Gastroesophageal sphincter (tissue), 3 donors: ENCODE measurements around the gene ANKRD13D.

ENCODE experiments used
- CTCF ChIP-seq, 4 experiments: fragments of 200-600 bp in 2 of 4; fragments of 450-650 bp in 2 of 4; sonication (generic) in 1 of 4; IDR thresholded peaks; one replicate each; pipeline ENCODE4 v1.5.1; 2017 to 2019; ENCODE audit warnings: antibody characterized with exemption in 4 of 4, mild to moderate bottlenecking in 2 of 4, moderate library complexity in 2 of 4
- EP300 ChIP-seq: sonication (generic); formaldehyde crosslinking; IDR thresholded peaks from one replicate; pipeline ENCODE4 v1.6.1; 2017; ENCODE audit warnings: antibody characterized with exemption, mild to moderate bottlenecking
- POLR2A ChIP-seq, 2 donors: fragments of 450-650 bp; IDR thresholded peaks; one replicate each; pipeline ENCODE4 v1.6.1; 2017; ENCODE audit warnings: antibody characterized with exemption in 2 of 2, mild to moderate bottlenecking in 2 of 2, moderate library complexity in 1 of 2

- TF ChIP-seq EP300 (no peak), POLR2A (IDR thresholded peaks at IDR 0.05) (no peak), CTCF (IDR thresholded peaks at IDR 0.05) (no peak)
Observed at GRCh38 chr11:67277231-67277961, 11.7 kb upstream of the ANKRD13D start.
